ENCODE data around the gene FCRL6. TPM values are rescaled to one million over a fixed set of nuclear protein-coding genes. Genes with fewer than 3 reads are reported as not detected.

The FCRL6 gene
- total and polyA plus RNA-seq, 2 donors (not counting 3 experiments of a cell fraction or from before 2014, with no cell fraction given) = 0.06 TPM; not detected in 1

DNA sequence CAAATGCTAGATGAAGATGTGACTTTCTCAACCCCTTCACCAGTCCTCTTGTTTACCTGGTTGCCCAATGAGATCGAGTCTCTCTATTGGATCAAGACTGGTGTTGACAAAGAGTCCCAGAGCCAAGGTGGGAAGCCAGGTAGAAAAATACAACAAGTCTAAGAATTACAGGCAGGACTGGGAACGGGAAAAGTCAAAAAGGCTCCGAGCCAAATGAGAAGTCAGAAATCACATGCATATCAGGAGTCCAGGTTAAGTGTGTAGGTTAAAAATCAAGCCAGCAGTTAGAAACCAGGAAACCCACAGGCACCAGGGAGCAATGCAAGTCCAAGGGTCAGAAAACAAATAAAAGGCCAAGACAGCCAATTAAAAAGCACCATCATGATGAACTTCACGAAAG is 48.8 kb upstream of the FCRL6 start:
- DNase-seq (ENCODE audit: low read depth, low spot score) = no peak
- H3K4me2 ChIP-seq (ENCODE audit: insufficient read depth, low read length) = no peak overlapping the region
- no peaks in the 10 kb centered on the region for H3K36me3 ChIP-seq (ENCODE audit: control insufficient read depth in 2 of 2, extremely low read depth in 1 of 2, insufficient read depth in 2 of 2, low read length in 2 of 2)
- no peak overlapping the region for H3K4me3 ChIP-seq (replicated peaks in 1 of 3; ENCODE audit: insufficient read depth in 1 of 3, low read depth in 1 of 3, low read length in 3 of 3)
- POLR2A ChIA-PET = no interaction called here
- dilution Hi-C loops (cut with MboI; ENCODE audit: extremely low pct_ligation_motif_present, low sequenced_read_pairs) = no loop called here
- H3K9me3 ChIP-seq (replicated peaks; ENCODE audit: control insufficient read depth, insufficient read depth, low read length) = no peaks in the 10 kb centered on the region
- H3K79me2 ChIP-seq (ENCODE audit: control insufficient read depth, insufficient read depth, low read length) = no peaks in the 10 kb centered on the region
- FAIRE-seq = no peak
- H3K27me3 ChIP-seq (ENCODE audit: control insufficient read depth in 2 of 2, insufficient read depth in 2 of 2, low read length in 2 of 2) = no peaks in the 10 kb centered on the region
- H3K27ac ChIP-seq (ENCODE audit: insufficient read depth, low read depth, low read length) = no peak overlapping the region
- no peak overlapping the region for H2AFZ ChIP-seq (ENCODE audit: low read depth, low read length)
- TF ChIP-seq CTCF (IDR thresholded peaks at IDR 0.05; ENCODE audit: extremely low read depth in 1 of 2, insufficient read depth in 1 of 2, low read depth in 1 of 2, low read length in 2 of 2) (no peak), POLR2AphosphoS5 (IDR thresholded peaks at IDR 0.05; ENCODE audit: insufficient read depth, low read depth, low read length) (no peak), EZH2 (IDR thresholded peaks at IDR 0.05; ENCODE audit: borderline replicate concordance, low read depth, low read length, severe bottlenecking) (no peak), MYC (IDR thresholded peaks at IDR 0.05; ENCODE audit: low read depth, low read length) (no peak), JUN (IDR thresholded peaks at IDR 0.05; ENCODE audit: borderline replicate concordance, insufficient read depth, insufficient read length, low read depth) (no peak), GATA2 (IDR thresholded peaks at IDR 0.05; ENCODE audit: insufficient read depth, insufficient read length, low read depth, low read length) (no peak), POLR2A (IDR thresholded peaks at IDR 0.05; ENCODE audit: low read depth, low read length) (no peak), FOS (IDR thresholded peaks at IDR 0.05; ENCODE audit: borderline replicate concordance, insufficient read depth, low read length) (no peak)
- TF ChIP-seq, protein P1, sequence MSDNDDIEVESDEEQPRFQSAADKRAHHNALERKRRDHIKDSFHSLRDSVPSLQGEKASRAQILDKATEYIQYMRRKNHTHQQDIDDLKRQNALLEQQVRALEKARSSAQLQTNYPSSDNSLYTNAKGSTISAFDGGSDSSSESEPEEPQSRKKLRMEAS (IDR thresholded peaks at IDR 0.05; ENCODE audit: insufficient read depth, insufficient read length) = no peak
- intact Hi-C loops (cut with micrococcal nuclease) = no loop called here
- H4K20me1 ChIP-seq (replicated peaks; ENCODE audit: control insufficient read depth, extremely low read depth, insufficient read depth, low read length) = no peaks in the 10 kb centered on the region
- peaks cover 6% of the 10 kb centered on the region for H3K4me1 ChIP-seq (ENCODE audit: control insufficient read depth, extremely low read depth, insufficient read depth, low read length)
- no peak overlapping the region for H3K9ac ChIP-seq (replicated peaks; ENCODE audit: extremely low read depth, insufficient read depth, low read length)
- CTCF ChIA-PET = interaction anchor here (1.8 kb wide), 1 partner anchor 107 kb away, joined by 4 read pairs; no protein-coding TSS in a partner anchor
- no TSS peak for BruUV-seq (replicated peaks)
- no peaks in the 10 kb centered on the region for H3K9me1 ChIP-seq (replicated peaks; ENCODE audit: control insufficient read depth, extremely low read depth, insufficient read depth, low read length)
